Measurements from ENCODE around the gene TIMP2.
"Not testable (repeated sequence)": the region's sequence is repeated elsewhere in the genome, so short reads cannot be mapped to it uniquely, and the experiment has no call there.

Gene TIMP2

GRCh38 chr17:78868391-78868790, 56.8 kb downstream of the TIMP2 start:
- no peak for DNase-seq (ENCODE audit: low read depth in 3 of 3)

GRCh38 chr17:78867046-78867445, 58.1 kb downstream of the TIMP2 start:
- not testable (repeated sequence) for DNase-seq (ENCODE audit: low read depth in 3 of 3)

- DNase-seq (ENCODE audit: low read depth in 3 of 3), result peak; percentile 21 to 51 (median 37)
Measured at GRCh38 chr17:78865682-78866390, 59.4 kb downstream of the TIMP2 start.

GRCh38 chr17:78864117-78864516, 61.1 kb downstream of the TIMP2 start:
- no peak for DNase-seq (ENCODE audit: low read depth in 3 of 3)

GRCh38 chr17:78862073-78863023, 62.8 kb downstream of the TIMP2 start:
- no peak for DNase-seq (ENCODE audit: low read depth in 3 of 3)

- DNase-seq (ENCODE audit: low read depth in 3 of 3), result no peak
Measured at GRCh38 chr17:78861229-78861628, 64.0 kb downstream of the TIMP2 start.

- DNase-seq (ENCODE audit: low read depth in 3 of 3), result no peak
Measured at GRCh38 chr17:78859051-78859450, 66.1 kb downstream of the TIMP2 start.

- DNase-seq (ENCODE audit: low read depth in 3 of 3), result no peak
Measured at GRCh38 chr17:78857266-78857665, 67.9 kb downstream of the TIMP2 start.

GRCh38 chr17:78855561-78856165, 69.5 kb downstream of the TIMP2 start:
- no peak for DNase-seq (ENCODE audit: low read depth in 3 of 3)

- DNase-seq (ENCODE audit: low read depth in 3 of 3), result no peak
Measured at GRCh38 chr17:78854508-78854907, 70.7 kb downstream of the TIMP2 start.

GRCh38 chr17:78853926-78854394, 71.2 kb downstream of the TIMP2 start:
- DNase-seq (ENCODE audit: low read depth in 3 of 3), result no peak

GRCh38 chr17:78852709-78853121, 72.5 kb downstream of the TIMP2 start:
- DNase-seq (ENCODE audit: low read depth in 3 of 3), result no peak

- DNase-seq (ENCODE audit: low read depth in 3 of 3), result no peak
Measured at GRCh38 chr17:78849026-78849425, 76.2 kb downstream of the TIMP2 start.

- no peak for DNase-seq (ENCODE audit: low read depth in 3 of 3)
Measured at GRCh38 chr17:78847052-78847451, 78.1 kb downstream of the TIMP2 start.

- no peak for DNase-seq (ENCODE audit: low read depth in 3 of 3)
Measured at GRCh38 chr17:78844301-78845005, 80.7 kb downstream of the TIMP2 start.

GRCh38 chr17:78842881-78843565, 82.2 kb downstream of the TIMP2 start:
- DNase-seq (ENCODE audit: low read depth in 3 of 3), result peak in 2 of 3 donors; percentile 40 to 58

GRCh38 chr17:78840780-78841611, 84.2 kb downstream of the TIMP2 start, which contains the start of gene USP36:
Gene USP36, minus strand, starts transcription at chr17:78840814. Its CDS starts 4,451 bp downstream, at chr17:78836363.
- peak; percentile 99 to 100 (median 100) for DNase-seq (ENCODE audit: low read depth in 3 of 3)

GRCh38 chr17:78840530-78840779, 84.7 kb downstream of the TIMP2 start:
- no peak for DNase-seq (ENCODE audit: low read depth in 3 of 3)

- peak in 1 of 3 donors; percentile 33 for DNase-seq (ENCODE audit: low read depth in 3 of 3)
Measured at GRCh38 chr17:78839762-78840529, 85.2 kb downstream of the TIMP2 start.

Data from stimulated activated CD4-positive, alpha-beta T cell treated with anti-CD3 and anti-CD28 coated beads, TNF-alpha, amount 100 ng/mL, for 48 hours (primary cell).